ENCODE results near the gene PDGFRB. TPM values are rescaled to one million over a fixed set of nuclear protein-coding genes. Genes with fewer than 3 reads are reported as not detected.

The PDGFRB gene
- total RNA-seq, 1 experiment from 2014 or later = 1.1 TPM

- DNase-seq (ENCODE audit: low spot score) = no peak
Measured at GRCh38 chr5:150131978-150132694, 23.5 kb downstream of the PDGFRB start.

GRCh38 chr5:150131461-150131860 lies 24.2 kb downstream of the PDGFRB start:
- DNase-seq (ENCODE audit: low spot score) = no peak

- no peak for DNase-seq (ENCODE audit: low spot score)
Measured at GRCh38 chr5:150130493-150130922, 25.1 kb downstream of the PDGFRB start.

GRCh38 chr5:150129813-150130492 lies 25.7 kb downstream of the PDGFRB start:
- peak; percentile 76 for DNase-seq (ENCODE audit: low spot score)

- no peak for DNase-seq (ENCODE audit: low spot score)
Measured at GRCh38 chr5:150129454-150129812, 26.2 kb downstream of the PDGFRB start.

- no peak for DNase-seq (ENCODE audit: low spot score)
Measured at GRCh38 chr5:150126921-150127265, 28.8 kb downstream of the PDGFRB start.

- no peak for DNase-seq (ENCODE audit: low spot score)
Measured at GRCh38 chr5:150126199-150126920, 29.3 kb downstream of the PDGFRB start.

GRCh38 chr5:150125334-150125733 lies 30.3 kb downstream of the PDGFRB start:
- DNase-seq (ENCODE audit: low spot score) = no peak

GRCh38 chr5:150124596-150124995 lies 31.0 kb downstream of the PDGFRB start:
- no peak for DNase-seq (ENCODE audit: low spot score)

- DNase-seq (ENCODE audit: low spot score) = no peak
Measured at GRCh38 chr5:150124111-150124557, 31.5 kb downstream of the PDGFRB start.

GRCh38 chr5:150123542-150123941 lies 32.1 kb downstream of the PDGFRB start:
- no peak for DNase-seq (ENCODE audit: low spot score)

GRCh38 chr5:150122536-150123481 lies 32.8 kb downstream of the PDGFRB start:
- DNase-seq (ENCODE audit: low spot score) = no peak

- peak; percentile 66 for DNase-seq (ENCODE audit: low spot score)
Measured at GRCh38 chr5:150122158-150122510, 33.5 kb downstream of the PDGFRB start.

GRCh38 chr5:150121448-150122157 lies 34.0 kb downstream of the PDGFRB start:
- DNase-seq (ENCODE audit: low spot score) = no peak

GRCh38 chr5:150120617-150121447 lies 34.8 kb downstream of the PDGFRB start:
- no peak for DNase-seq (ENCODE audit: low spot score)

- no peak for DNase-seq (ENCODE audit: low spot score)
Measured at GRCh38 chr5:150120062-150120441, 35.6 kb downstream of the PDGFRB start.

- no peak for DNase-seq (ENCODE audit: low spot score)
Measured at GRCh38 chr5:150119421-150120061, 36.1 kb downstream of the PDGFRB start.

GRCh38 chr5:150118561-150119229 lies 37.0 kb downstream of the PDGFRB start:
- no peak for DNase-seq (ENCODE audit: low spot score)
